K562 (cell line): ENCODE measurements around the gene CSNK1A1L. TPM values are rescaled to one million over a fixed set of nuclear protein-coding genes. Genes with fewer than 3 reads are reported as not detected.

Experiments used
- ATAC-seq: fragments of 200-7000 bp; cut with Tn5 transposase; 3 replicates; pipeline ENCODE4 v1.9.1; 2020; ENCODE audit warnings: moderate library complexity
- BruUV-seq: library from RNA; stranded (reverse); fragments of 400-500 nt; replicated peaks from 2 replicates; lab custom pipeline; 2021; lab: Mats Ljungman, UMichigan
- CTCF ChIA-PET: fragments of 300-600 bp; formaldehyde crosslinking; extraction: SDS; loops from one replicate; lab custom pipeline; 2021; ENCODE audit warnings: low intra/inter-chr PET ratio; lab: Yijun Ruan, JAX
- POLR2A ChIA-PET: fragments of 300-600, 350-650 bp; sonication (Branson Sonifier 250); formaldehyde crosslinking; extraction: SDS; loops from one replicate; lab custom pipeline; 2021; ENCODE audit warnings: antibody characterized with exemption, inconsistent platforms; lab: Yijun Ruan, JAX
- DNase-seq, 4 experiments: peaks; one replicate each; pipeline versions ENCODE4 v3.0.0 to v3.0.0-alpha.2; 2011 to 2018; ENCODE audit warnings: low spot score in 3 of 4, mixed read lengths in 3 of 4; ENCODE audit errors: extremely low read depth in 1 of 4
- FAIRE-seq: peaks from 2 replicates; lab custom pipeline; 2011; peaks lifted over from hg19 to GRCh38; lab: Jason Lieb, UNC
- H2AFZ ChIP-seq: 2 replicates; pipeline ENCODE4 v1.6.0; 2011; ENCODE audit warnings: low read depth, low read length, control low read depth, inconsistent platforms
- H3K27ac ChIP-seq: fragments of 200-600 bp; 3 replicates; pipeline ENCODE4 v1.8.0; 2011; ENCODE audit warnings: low read depth, mild to moderate bottlenecking, control low read depth, inconsistent platforms, low read length, moderate library complexity, mixed read lengths; ENCODE audit errors: extremely low read depth
- H3K27me3 ChIP-seq, 2 experiments: fragments of 300-600 bp in 1 of 2; 2 replicates in 1 of 2; 3 replicates in 1 of 2; pipeline versions ENCODE4 v1.6.0 to v1.8.0; 2011; ENCODE audit warnings: inconsistent platforms in 2 of 2, low read length in 2 of 2, mild to moderate bottlenecking in 1 of 2, mixed read lengths in 1 of 2, moderate library complexity in 1 of 2; ENCODE audit not compliant: control insufficient read depth in 2 of 2, insufficient read depth in 2 of 2
- H3K36me3 ChIP-seq: fragments of 300-600 bp; 3 replicates; pipeline ENCODE4 v1.8.0; 2011; ENCODE audit warnings: mild to moderate bottlenecking, low read length, inconsistent platforms; ENCODE audit not compliant: control insufficient read depth, insufficient read depth
- H3K4me1 ChIP-seq, 2 experiments: fragments of 200-600 bp in 1 of 2; replicated peaks in 1 of 2; 2 replicates in 1 of 2; 3 replicates in 1 of 2; pipeline versions ENCODE4 v1.5.1 to v1.8.0; 2011; ENCODE audit warnings: inconsistent platforms in 2 of 2, low read length in 2 of 2, mild to moderate bottlenecking in 1 of 2, mixed read lengths in 1 of 2, moderate library complexity in 1 of 2; ENCODE audit not compliant: control insufficient read depth in 2 of 2, insufficient read depth in 2 of 2
- H3K4me2 ChIP-seq: 2 replicates; pipeline ENCODE4 v1.6.1; 2011; ENCODE audit warnings: low read length, control low read depth, inconsistent platforms, mixed read lengths; ENCODE audit not compliant: insufficient read depth
- H3K4me3 ChIP-seq: fragments of 200-600 bp; sonication (generic), shearing (Covaris generic); 2 replicates; pipeline ENCODE4 v1.5.1; 2016; ENCODE audit warnings: control low read depth, inconsistent platforms
- H3K79me2 ChIP-seq: fragments of 200-600 bp; 3 replicates; pipeline ENCODE4 v1.8.0; 2011; ENCODE audit warnings: low read length, inconsistent platforms; ENCODE audit not compliant: control insufficient read depth, insufficient read depth
- H3K9ac ChIP-seq, 2 experiments: 2 replicates each; pipeline versions ENCODE4 v1.6.0 to v1.6.1; 2011; ENCODE audit warnings: low read depth in 2 of 2, low read length in 2 of 2, control low read depth in 1 of 2, inconsistent platforms in 1 of 2, mild to moderate bottlenecking in 1 of 2, mixed read lengths in 1 of 2; ENCODE audit not compliant: insufficient read depth in 1 of 2
- H3K9me1 ChIP-seq: one replicate; pipeline ENCODE4 v1.6.0; 2011; ENCODE audit warnings: inconsistent platforms, mild to moderate bottlenecking, low read length, moderate library complexity; ENCODE audit not compliant: control insufficient read depth, insufficient read depth
- H3K9me3 ChIP-seq: replicated peaks from 2 replicates; pipeline ENCODE4 v1.5.1; 2011; ENCODE audit warnings: low read depth, low read length, inconsistent platforms; ENCODE audit not compliant: control insufficient read depth, insufficient read depth
- H4K20me1 ChIP-seq: replicated peaks from 2 replicates; pipeline ENCODE4 v1.6.1; 2011; ENCODE audit warnings: low read length, inconsistent platforms, mixed read lengths; ENCODE audit not compliant: control insufficient read depth, insufficient read depth
- CC2D1A ChIP-seq: fragments of 450-650 bp; IDR thresholded peaks from 2 replicates; pipeline ENCODE4 v1.6.1; 2017; ENCODE audit warnings: mild to moderate bottlenecking
- GTF3C2 ChIP-seq: IDR thresholded peaks from 3 replicates; pipeline ENCODE4 v1.6.1; 2011; ENCODE audit warnings: borderline replicate concordance, mild to moderate bottlenecking, moderate library complexity; ENCODE audit not compliant: insufficient read length; ENCODE audit errors: extremely low read depth
- IFI16 ChIP-seq: fragments of 250-450 bp; sonication (Bioruptor Pico); IDR thresholded peaks from 2 replicates; pipeline ENCODE4 v2.1.2; 2022; ENCODE audit warnings: mild to moderate bottlenecking, inconsistent platforms
- NR0B1 ChIP-seq: fragments of 450-650 bp; IDR thresholded peaks from one replicate; pipeline ENCODE4 v1.6.1; 2018; ENCODE audit warnings: mild to moderate bottlenecking, moderate library complexity; ENCODE audit not compliant: partially characterized antibody
- PURB ChIP-seq: sonication (generic); formaldehyde crosslinking; IDR thresholded peaks from 2 replicates; pipeline ENCODE4 v1.9.0; 2021; ENCODE audit warnings: low read depth, mild to moderate bottlenecking, missing genetic modification reagents
- RAD21 ChIP-seq, 2 experiments: fragments of 250-450 bp in 1 of 2; fragments of 450-650 bp in 1 of 2; sonication (Bioruptor Pico) in 1 of 2; formaldehyde crosslinking in 1 of 2; IDR thresholded peaks in 1 of 2; conservative IDR thresholded peaks in 1 of 2; 2 replicates each; pipeline versions ENCODE4 v1.4.0 to v1.8.0; 2020 to 2022; ENCODE audit warnings: mild to moderate bottlenecking in 2 of 2, moderate library complexity in 1 of 2
- RBM34 ChIP-seq: fragments of 200-400 bp; formaldehyde crosslinking; IDR thresholded peaks from 2 replicates; pipeline ENCODE4 v1.6.1; 2018; ENCODE audit warnings: low read length, borderline replicate concordance; ENCODE audit not compliant: insufficient read depth
- RFX5 ChIP-seq: IDR thresholded peaks from 2 replicates; pipeline ENCODE4 v1.6.1; 2011; ENCODE audit warnings: low read depth, mild to moderate bottlenecking, improper control_type of control experiment, low read length
- SPI1 ChIP-seq: IDR thresholded peaks from 2 replicates; pipeline ENCODE4 v1.6.1; 2011; ENCODE audit warnings: low read depth, low read length, control low read depth, borderline replicate concordance
- TCF3 ChIP-seq: sonication (generic); formaldehyde crosslinking; IDR thresholded peaks from 2 replicates; pipeline ENCODE4 v1.4.0; 2020; ENCODE audit warnings: mild to moderate bottlenecking, missing genetic modification reagents
- TCF7L2 ChIP-seq: fragments of 150-350 bp; IDR thresholded peaks from 2 replicates; pipeline ENCODE4 v1.6.1; 2016; ENCODE audit warnings: low read depth, mild to moderate bottlenecking, low read length, moderate library complexity
- ZFX ChIP-seq: sonication (generic); formaldehyde crosslinking; IDR thresholded peaks from 2 replicates; pipeline ENCODE4 v1.8.0; 2022; ENCODE audit warnings: mild to moderate bottlenecking, missing genetic modification reagents, moderate library complexity
- ZNF146 ChIP-seq: IDR thresholded peaks from one replicate; pipeline ENCODE4 v1.6.1; 2018; ENCODE audit warnings: missing compliant biosample characterization; ENCODE audit not compliant: unreplicated experiment
- ZSCAN29 ChIP-seq: fragments of 450-650 bp; IDR thresholded peaks from 2 replicates; pipeline ENCODE4 v1.6.1; 2017
- WGBS: fragments of 100-300 bp; shearing (Covaris generic); methylation state at CpG from one replicate; pipeline ENCODE4 v1.1.6; 2016; ENCODE audit warnings: low coverage, mixed read lengths; ENCODE audit not compliant: insufficient coverage; ENCODE audit errors: missing lambda C conversion rate; 5-methylcytosine and 5-hydroxymethylcytosine counted together
- in situ Hi-C: fragments of 300-500 bp; cut with MboI; formaldehyde crosslinking; loops from 4 replicates; pipeline ENCODE4 v1.15.0; 2018; ENCODE audit warnings: inconsistent platforms, mixed read lengths
- intact Hi-C: fragments of 100-400 bp; cut with micrococcal nuclease; formaldehyde crosslinking; loops from 2 replicates; pipeline ENCODE4 v1.14.2; 2022
- polyA plus RNA-seq, 8 experiments: library from polyadenylated mRNA; depleted of rRNA in 4 of 8; stranded (reverse) in 5 of 8; unstranded in 3 of 8; fragments of >200 nt; fragmentation: Nextera tagmentation in 2 of 8; fragmentation: Illumina TruSeq in 1 of 8; extraction: Ambion mirVana in 2 of 8; extraction: Trizol in 1 of 8; gene quantifications; 2 replicates each; pipeline versions ENCODE4 v1.2.1 to v1.2.3, GENCODE V29; 2011 to 2014; ENCODE audit warnings: inconsistent platforms in 1 of 8, missing spikeins in 1 of 8
- total RNA-seq, 7 experiments: library from RNA; depleted of rRNA in 6 of 7; stranded (reverse); fragments of >200 nt in 6 of 7; fragmentation: Illumina TruSeq in 2 of 7; extraction: Trizol in 2 of 7; gene quantifications; 2 replicates each; pipeline versions ENCODE4 v1.2.1 to v1.2.3, GENCODE V29; 2011 to 2021; ENCODE audit warnings: low replicate concordance in 1 of 7

The CSNK1A1L gene
- total and polyA plus RNA-seq, 9 of the 15 experiments (the other 6 are each of a cell fraction or from before 2014, with no cell fraction given): not detected

- H3K79me2 ChIP-seq: no peaks in the 10 kb centered on the region
- H3K9ac ChIP-seq: no peak overlapping the region
- no peaks in the 10 kb centered on the region for H3K27me3 ChIP-seq
- WGBS: 0% methylated on average over 4 of the region's 4 CpGs
- POLR2A ChIA-PET: no interaction called here
- H3K4me3 ChIP-seq: no peak overlapping the region
- no peaks in the 10 kb centered on the region for H3K9me1 ChIP-seq
- no peak overlapping the region for H3K4me2 ChIP-seq
- no peak for FAIRE-seq
- no peak overlapping the region for H3K27ac ChIP-seq
- H4K20me1 ChIP-seq: no peaks in the 10 kb centered on the region
- H2AFZ ChIP-seq: no peak overlapping the region
- no peak for TF ChIP-seq TCF7L2
- TF ChIP-seq RFX5: no peak
- TF ChIP-seq ZFX (CRISPR knock-in tag): no peak
- TF ChIP-seq RAD21 (CRISPR knock-in tag; conservative IDR thresholded peaks at IDR 0.05 in 1 of 2, IDR thresholded peaks at IDR 0.05 in 1 of 2): no peak
- no peak for TF ChIP-seq GTF3C2
- TF ChIP-seq TCF3 (CRISPR knock-in tag): no peak
- no peak for TF ChIP-seq ZSCAN29
- no peak for TF ChIP-seq SPI1
- TF ChIP-seq NR0B1: no peak
- no peak for TF ChIP-seq RBM34
- no peak for TF ChIP-seq ZNF146
- no peak for TF ChIP-seq CC2D1A
- no peak for TF ChIP-seq PURB
- TF ChIP-seq IFI16 (CRISPR knock-in tag): no peak
- H3K4me1 ChIP-seq: no peaks in the 10 kb centered on the region
- H3K9me3 ChIP-seq: no peaks in the 10 kb centered on the region
- in situ Hi-C loops: loop anchor here (25.0 kb wide), 2 partner anchors 498 to 1473 kb away; no protein-coding TSS in a partner anchor
- ATAC-seq: no peak
- BruUV-seq: no TSS peak
- H3K36me3 ChIP-seq: no peaks in the 10 kb centered on the region
- DNase-seq: no peak
- CTCF ChIA-PET: no interaction called here
- intact Hi-C loops: no loop called here
Observed at GRCh38 chr13:37114250-37114649, 8.8 kb upstream of the CSNK1A1L start.
